AML-193 (cell line): ENCODE data around the gene GJD4.
A peak's percentile ranks its signal among the peaks of the same experiment; 100 is the strongest.

ENCODE experiments used
- DNase-seq, 2 experiments: peaks; one replicate each; lab custom pipeline; 2025; lab: John Stamatoyannopoulos, UW

GJD4 gene, protein sequence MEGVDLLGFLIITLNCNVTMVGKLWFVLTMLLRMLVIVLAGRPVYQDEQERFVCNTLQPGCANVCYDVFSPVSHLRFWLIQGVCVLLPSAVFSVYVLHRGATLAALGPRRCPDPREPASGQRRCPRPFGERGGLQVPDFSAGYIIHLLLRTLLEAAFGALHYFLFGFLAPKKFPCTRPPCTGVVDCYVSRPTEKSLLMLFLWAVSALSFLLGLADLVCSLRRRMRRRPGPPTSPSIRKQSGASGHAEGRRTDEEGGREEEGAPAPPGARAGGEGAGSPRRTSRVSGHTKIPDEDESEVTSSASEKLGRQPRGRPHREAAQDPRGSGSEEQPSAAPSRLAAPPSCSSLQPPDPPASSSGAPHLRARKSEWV

DNA sequence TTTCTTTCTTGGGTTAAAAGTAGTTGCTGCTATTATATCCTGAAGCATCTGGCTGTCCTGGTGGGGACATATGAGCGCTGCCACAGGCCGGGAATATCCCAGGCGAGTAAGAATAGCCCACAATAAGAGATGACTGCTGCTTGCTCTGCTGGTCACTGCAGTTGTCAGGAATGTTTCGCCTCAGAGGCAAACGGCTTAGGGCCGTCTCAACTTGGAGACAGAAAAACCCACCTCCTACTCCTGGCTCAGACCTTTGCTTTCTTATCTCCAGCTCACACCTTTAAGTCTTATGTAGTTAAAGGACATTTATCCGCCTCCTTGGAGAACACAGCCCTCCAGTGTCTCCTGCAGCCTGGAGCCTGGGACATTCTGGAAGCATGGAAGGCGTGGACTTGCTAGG, at the start of gene GJD4:
GJD4 (plus strand) TSS at position 151 of the 400 bp plus-strand sequence; CDS start at position 378, 227 bp downstream.
- no peak for DNase-seq

GRCh38 chr10:35555962-35556930, 48.9 kb upstream of the GJD4 start:
- no peak for DNase-seq

- no peak for DNase-seq
Observed at GRCh38 chr10:35558276-35558675, 46.9 kb upstream of the GJD4 start.

DNA sequence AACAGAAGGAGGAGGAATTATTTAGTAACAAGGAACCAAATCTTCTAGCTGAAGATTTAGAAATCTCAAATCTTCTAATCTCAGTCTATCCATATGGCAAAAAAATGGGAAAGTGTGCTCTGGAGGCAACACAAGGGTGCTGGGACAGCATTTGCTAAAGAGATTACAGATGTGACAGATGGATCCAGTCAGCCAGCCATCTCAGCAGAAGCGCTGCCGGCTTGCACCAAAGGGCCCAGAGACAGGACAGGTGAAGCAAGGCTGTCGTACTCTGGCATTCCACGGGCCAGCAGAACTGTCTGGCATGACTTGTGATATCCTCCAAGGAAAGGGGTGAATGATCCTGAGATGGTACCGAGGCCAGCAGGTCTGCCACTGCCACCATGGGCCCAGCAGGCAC, 45.7 kb upstream of the GJD4 start:
- no peak for DNase-seq

DNA sequence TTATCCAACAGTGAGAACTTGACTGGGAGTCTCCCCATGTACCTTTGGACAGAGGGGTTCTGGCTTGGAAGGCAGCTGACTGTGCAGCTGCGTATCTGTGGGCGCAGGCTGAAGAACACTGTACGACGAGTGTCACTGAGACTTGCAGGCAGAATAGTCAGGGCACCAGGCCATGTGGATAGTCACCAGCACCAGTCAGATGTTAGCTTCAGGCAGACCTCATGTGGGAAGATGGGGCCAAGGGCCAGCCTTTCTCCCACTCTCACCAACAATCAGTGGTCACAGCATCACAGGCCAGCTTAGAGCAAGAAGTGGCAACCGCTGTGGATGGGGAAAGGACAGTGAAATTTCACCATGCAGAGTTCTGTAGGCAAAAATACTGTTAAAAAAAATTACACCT, 43.4 kb upstream of the GJD4 start:
- DNase-seq = no peak

DNA sequence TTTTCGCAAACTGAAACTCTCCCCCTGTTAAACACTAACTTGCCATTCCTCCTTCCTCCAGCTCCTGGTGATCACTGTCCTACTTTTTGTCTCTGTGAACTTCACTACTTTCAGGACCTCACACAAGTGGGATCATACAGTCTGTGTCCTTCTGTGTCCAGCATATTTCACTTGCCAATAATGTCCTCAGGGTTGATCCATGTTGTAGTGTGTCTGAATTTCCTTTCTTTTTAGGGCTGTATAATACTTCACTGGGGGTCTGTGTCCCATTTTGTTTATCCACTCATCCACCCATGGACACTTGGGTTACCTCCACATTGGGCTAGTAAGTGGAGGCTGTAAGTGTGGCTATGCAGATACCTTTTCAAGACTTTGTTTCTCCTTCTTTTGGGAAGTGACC, 42.7 kb upstream of the GJD4 start:
- DNase-seq = no peak

DNA sequence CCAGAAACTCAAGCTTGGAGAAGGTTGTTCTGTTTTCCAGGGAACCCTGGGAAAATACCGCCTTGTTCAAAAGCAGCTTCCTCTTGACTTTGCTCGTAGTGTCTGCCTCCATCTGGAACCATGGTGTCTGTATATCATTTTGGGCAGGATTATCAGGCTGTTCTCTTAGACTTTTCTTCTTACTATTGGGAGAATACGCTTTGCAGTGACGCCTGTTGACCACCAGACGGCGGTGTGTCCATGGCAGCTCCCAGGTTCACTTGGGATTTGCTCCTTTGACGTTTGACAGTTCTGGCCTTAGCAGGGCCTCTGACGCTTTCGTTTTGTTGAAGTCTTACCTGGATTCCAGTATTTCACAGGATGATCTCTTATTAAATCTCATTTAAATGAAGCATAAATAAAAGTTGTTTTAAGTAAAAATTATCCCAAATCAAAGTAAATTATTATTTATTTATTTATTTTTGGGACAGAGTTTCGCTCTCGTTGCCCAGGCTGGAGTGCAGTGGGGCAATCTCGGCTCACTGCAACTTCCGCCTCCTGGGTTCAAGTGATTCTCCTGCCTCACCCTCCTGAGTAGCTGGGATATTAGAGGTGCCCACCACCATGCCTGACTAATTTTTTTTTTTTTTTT, 41.8 kb upstream of the GJD4 start:
- DNase-seq = peak; percentile 36 to 52

- DNase-seq = peak in 1 of 2 experiments; percentile 8
Observed at GRCh38 chr10:35564341-35564968, 40.7 kb upstream of the GJD4 start.

DNA sequence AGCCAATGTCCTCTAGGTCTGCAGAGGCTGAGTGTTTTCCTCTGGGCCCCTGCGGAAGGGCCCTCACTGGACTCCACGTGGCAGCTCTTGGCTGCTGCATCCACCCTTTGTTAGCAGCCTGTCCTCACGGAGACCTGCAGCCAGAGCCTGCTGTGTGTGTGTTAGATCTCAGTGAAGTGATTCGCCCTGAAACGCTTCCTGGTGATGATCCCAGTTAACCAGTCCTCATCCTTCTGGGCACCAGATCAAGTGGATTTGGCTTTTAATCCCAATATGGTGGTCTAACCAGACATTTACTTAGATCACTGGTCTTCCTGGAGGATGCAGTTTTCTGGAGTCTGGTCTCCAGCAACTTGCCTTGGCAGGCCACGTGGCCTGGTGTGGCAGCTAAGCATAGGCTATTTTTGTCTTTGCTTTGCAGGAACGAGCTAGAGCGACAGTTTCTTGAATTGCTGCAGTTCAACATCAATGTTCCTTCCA, 39.5 kb upstream of the GJD4 start:
- DNase-seq = no peak

GRCh38 chr10:35567951-35568350, 37.2 kb upstream of the GJD4 start:
- no peak for DNase-seq

GRCh38 chr10:35568483-35569015, 36.6 kb upstream of the GJD4 start:
- no peak for DNase-seq

DNA sequence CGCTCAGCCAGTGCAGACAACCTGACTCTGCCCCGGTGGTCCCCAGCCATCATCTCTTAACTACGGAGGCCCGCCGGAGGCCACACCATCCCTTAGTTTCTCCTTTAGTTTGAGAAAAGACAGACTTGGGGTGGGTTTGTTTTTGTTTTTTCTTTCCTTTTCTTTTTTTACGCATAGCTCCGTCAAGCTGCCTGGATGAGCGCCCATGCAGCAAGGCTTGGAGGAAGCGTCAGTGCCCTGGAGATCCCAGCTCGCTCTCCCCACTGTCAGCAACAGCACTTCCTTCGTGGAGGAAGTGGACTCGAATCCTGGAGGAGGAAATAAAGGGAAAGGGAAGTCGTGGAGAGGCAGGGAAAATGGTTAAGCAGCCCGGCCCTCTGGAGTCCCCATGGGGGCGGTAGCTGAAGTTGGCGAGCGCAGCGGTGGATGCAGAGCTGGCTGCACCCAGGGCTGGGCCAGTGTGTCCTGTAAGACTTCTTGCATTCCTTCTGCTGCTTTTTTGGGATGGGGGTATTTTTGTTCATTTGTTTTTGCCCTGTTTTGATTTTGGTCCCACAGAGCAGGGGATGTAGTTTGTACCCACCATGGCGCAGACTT, 35.9 kb upstream of the GJD4 start:
- DNase-seq = no peak

GRCh38 chr10:35569836-35570235, 35.3 kb upstream of the GJD4 start:
- DNase-seq = no peak

DNA sequence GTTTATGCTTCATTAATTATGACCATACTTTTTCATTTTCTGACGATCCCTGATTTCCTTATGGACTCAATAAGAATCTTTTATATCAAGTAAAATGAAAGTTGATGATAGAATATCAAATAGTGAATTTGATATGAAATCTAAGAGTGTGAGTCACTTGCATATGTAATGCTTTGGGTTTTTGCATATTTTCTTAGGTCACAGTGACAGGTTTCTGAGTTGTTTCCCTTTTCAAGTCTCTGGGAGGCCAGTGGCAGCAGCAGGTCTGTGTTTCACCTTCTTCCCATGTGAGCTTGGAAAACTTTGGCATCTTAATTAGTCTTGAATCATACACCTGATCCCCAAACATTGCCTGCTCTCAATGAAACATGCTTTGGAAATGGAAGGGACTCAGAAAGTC, 34.7 kb upstream of the GJD4 start:
- no peak for DNase-seq

DNA sequence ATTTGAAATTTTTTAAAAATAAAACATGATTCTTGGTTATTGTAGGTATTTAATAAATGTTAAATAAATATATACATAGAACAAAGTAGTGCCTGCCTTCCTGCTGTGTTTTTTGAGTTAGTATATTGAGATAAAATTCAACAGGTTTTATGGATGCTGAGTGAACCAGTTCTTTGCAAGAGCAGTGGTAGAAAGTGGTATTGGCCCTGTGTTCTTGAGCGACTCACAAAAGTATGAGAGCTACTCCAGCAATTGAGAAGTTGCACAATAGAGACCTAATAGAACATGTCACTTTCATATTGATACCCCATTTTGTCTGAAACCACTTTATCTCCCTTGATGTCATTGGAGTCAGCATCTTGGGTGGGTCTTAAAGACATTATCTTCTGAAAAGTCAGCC, 32.6 kb upstream of the GJD4 start:
- DNase-seq = no peak

GRCh38 chr10:35573796-35574195, 31.3 kb upstream of the GJD4 start:
- no peak for DNase-seq

- DNase-seq = no peak
Observed at GRCh38 chr10:35574924-35575352, 30.2 kb upstream of the GJD4 start.

DNA sequence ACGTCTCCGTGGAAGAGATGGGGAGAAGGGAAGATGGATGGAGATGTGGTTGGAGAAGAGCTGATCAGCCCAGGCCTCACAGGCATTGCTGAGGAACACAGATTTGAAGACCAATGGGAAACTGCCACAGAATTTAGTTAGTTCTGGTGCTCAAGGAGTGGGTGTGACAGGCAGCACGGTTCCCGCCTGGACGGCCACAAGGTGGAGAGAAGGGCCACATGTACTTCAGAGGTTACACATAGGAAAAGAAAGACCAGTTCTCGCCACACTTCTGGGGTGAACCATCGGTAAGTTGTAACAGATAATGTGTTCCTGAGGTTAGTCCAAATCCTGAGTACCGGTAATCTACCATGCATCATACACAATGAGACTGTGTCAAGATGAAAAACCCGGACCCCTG, 29.5 kb upstream of the GJD4 start:
- no peak for DNase-seq

DNA sequence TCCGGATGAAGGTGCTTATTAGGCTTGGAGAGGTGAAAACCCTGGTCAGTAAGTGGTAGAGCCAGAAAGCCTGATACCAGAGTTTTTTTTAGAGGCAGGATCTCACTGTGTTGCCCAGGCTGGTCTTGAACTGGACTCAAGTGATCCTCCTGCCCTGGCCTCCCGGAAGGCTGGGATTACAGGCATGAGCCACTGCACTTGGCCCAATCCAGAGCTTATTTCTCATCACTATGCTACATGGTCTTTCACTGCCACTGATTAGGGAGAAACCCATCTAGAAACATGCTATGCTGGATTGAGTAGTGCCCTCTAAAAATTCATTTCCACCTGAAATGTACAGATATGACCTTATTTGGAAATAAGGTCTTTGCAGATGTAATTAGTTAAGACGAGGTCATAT, 28.4 kb upstream of the GJD4 start:
- DNase-seq = no peak

DNA sequence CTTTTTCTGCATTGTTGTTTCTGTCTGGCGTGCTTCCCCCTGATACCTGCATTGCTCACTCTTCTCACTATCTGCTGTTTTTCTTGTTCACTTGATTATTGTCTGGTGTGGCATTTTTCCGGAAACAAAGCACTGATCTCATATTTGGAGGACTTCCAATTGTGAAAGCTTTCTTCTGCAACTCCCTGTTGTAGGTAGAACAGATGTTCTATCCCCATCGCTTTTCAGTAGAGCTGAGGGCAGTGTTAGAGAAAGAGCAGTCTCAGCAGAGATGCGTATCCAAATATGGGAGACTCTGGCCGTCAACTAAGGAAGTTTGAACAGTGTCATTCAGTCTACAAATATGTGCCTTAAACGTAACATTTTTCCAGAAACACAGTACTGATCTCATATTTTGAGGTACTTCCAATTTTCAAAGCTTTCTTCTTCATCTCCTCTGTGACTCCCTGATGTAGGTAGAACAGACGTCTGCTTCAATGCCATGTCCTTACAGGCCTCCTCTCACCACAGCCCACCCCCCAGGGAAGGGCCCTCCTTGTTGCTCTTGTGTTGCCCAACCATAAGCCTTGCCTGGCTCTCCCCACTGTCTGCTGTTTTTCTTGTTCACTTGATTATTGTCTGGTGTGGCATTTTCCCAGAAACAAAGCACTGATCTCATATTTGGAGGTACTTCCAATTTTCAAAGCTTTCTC, 27.1 kb upstream of the GJD4 start:
- DNase-seq = no peak

DNA sequence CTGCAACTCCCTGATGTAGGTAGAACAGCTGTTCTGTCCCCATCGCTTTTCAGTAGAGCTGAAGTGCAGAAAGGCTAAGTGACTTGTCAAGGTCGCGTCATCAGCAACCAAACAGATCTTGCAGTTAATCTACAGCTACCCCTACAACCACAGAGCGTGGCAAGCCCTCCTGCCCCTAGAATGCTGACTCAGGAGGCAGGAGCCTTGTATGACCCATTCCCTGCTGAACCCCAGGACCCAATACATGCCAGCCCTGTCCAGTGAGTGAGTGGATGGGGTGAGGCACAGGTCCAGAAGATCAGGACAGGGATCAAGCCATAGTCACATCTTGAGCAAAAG, 26.6 kb upstream of the GJD4 start:
- DNase-seq = no peak
